ENCODE data around the gene HIBADH.

Gene HIBADH

DNA sequence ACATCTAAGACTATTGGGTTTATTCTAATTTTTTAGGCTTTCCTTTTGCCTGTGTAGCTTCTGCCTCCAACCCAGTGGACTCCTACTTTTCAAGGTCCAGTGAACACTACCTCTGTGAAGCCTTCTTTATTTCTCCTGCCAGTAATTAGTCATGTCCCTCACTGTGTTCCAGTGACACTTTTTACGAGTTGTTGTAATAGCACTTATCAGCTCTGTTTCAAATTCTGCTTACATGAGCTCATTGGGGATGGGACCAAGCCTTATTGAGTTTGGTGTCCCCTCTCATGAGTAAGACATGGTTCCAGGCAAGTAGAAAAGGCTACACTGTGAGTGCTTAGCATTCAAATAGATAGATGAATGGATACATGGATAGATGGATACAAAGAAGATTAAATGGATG lies 184.6 kb downstream of the HIBADH start (continued):
- TF ChIP-seq, protein P1, sequence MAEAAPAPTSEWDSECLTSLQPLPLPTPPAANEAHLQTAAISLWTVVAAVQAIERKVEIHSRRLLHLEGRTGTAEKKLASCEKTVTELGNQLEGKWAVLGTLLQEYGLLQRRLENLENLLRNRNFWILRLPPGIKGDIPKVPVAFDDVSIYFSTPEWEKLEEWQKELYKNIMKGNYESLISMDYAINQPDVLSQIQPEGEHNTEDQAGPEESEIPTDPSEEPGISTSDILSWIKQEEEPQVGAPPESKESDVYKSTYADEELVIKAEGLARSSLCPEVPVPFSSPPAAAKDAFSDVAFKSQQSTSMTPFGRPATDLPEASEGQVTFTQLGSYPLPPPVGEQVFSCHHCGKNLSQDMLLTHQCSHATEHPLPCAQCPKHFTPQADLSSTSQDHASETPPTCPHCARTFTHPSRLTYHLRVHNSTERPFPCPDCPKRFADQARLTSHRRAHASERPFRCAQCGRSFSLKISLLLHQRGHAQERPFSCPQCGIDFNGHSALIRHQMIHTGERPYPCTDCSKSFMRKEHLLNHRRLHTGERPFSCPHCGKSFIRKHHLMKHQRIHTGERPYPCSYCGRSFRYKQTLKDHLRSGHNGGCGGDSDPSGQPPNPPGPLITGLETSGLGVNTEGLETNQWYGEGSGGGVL (tag by site-specific recombination; IDR thresholded peaks at IDR 0.05): no peak
- TF ChIP-seq ZNF223 (tag by site-specific recombination; IDR thresholded peaks at IDR 0.05) (no peak), ZNF155 (tag by site-specific recombination; IDR thresholded peaks at IDR 0.05) (no peak), ZNF37A (tag by site-specific recombination; IDR thresholded peaks at IDR 0.05) (no peak), ZNF768 (tag by site-specific recombination; IDR thresholded peaks at IDR 0.05) (no peak), BCL11B (tag by site-specific recombination; IDR thresholded peaks at IDR 0.05; ENCODE audit: low read depth) (no peak), ZNF221 (tag by site-specific recombination; IDR thresholded peaks at IDR 0.05; ENCODE audit: borderline replicate concordance) (no peak), ZNF426 (tag by site-specific recombination; IDR thresholded peaks at IDR 0.05) (no peak), GLI2 (tag by site-specific recombination; IDR thresholded peaks at IDR 0.05; ENCODE audit: borderline replicate concordance, low read depth) (no peak), TCF7L2 (IDR thresholded peaks at IDR 0.05; ENCODE audit: borderline replicate concordance, low read depth, low read length) (no peak), ZNF391 (tag by site-specific recombination; IDR thresholded peaks at IDR 0.05; ENCODE audit: borderline replicate concordance, low read depth) (no peak), ZNF776 (tag by site-specific recombination; IDR thresholded peaks at IDR 0.05; ENCODE audit: borderline replicate concordance) (no peak), ZNF549 (tag by site-specific recombination; IDR thresholded peaks at IDR 0.05) (no peak), ZNF274 (IDR thresholded peaks at IDR 0.05; ENCODE audit: low read length) (no peak), ZNF274 (tag by site-specific recombination; IDR thresholded peaks at IDR 0.05; ENCODE audit: borderline replicate concordance) (no peak), ZNF791 (tag by site-specific recombination; IDR thresholded peaks at IDR 0.05) (no peak), GLIS2 (tag by site-specific recombination; IDR thresholded peaks at IDR 0.05) (no peak), ZNF623 (tag by site-specific recombination; IDR thresholded peaks at IDR 0.05) (no peak), ZIC2 (tag by site-specific recombination; IDR thresholded peaks at IDR 0.05) (no peak), ZNF266 (tag by site-specific recombination; IDR thresholded peaks at IDR 0.05; ENCODE audit: low read depth) (no peak), ZNF629 (tag by site-specific recombination; IDR thresholded peaks at IDR 0.05) (peak; percentile 31; the same call in 1 of the 2 replicates), ZNF24 (tag by site-specific recombination; IDR thresholded peaks at IDR 0.05) (no peak), ZBTB7A (tag by site-specific recombination; IDR thresholded peaks at IDR 0.05; ENCODE audit: low read depth) (no peak), ZNF146 (tag by site-specific recombination; IDR thresholded peaks at IDR 0.05) (no peak), ZNF324 (tag by site-specific recombination; IDR thresholded peaks at IDR 0.05) (no peak), ZNF626 (tag by site-specific recombination; IDR thresholded peaks at IDR 0.05) (no peak), ZNF211 (tag by site-specific recombination; IDR thresholded peaks at IDR 0.05; ENCODE audit: low read depth) (no peak), ZNF175 (tag by site-specific recombination; IDR thresholded peaks at IDR 0.05) (no peak), ZFP3 (tag by site-specific recombination; IDR thresholded peaks at IDR 0.05; ENCODE audit: low read depth) (no peak), FEZF1 (tag by site-specific recombination; IDR thresholded peaks at IDR 0.05) (peak; percentile 52), ZNF121 (tag by site-specific recombination; IDR thresholded peaks at IDR 0.05) (no peak), ZNF354C (tag by site-specific recombination; IDR thresholded peaks at IDR 0.05; ENCODE audit: borderline replicate concordance, low read depth) (no peak), GLI4 (tag by site-specific recombination; IDR thresholded peaks at IDR 0.05) (no peak), SP2 (tag by site-specific recombination; IDR thresholded peaks at IDR 0.05) (no peak)
- TF ChIP-seq, protein P2, sequence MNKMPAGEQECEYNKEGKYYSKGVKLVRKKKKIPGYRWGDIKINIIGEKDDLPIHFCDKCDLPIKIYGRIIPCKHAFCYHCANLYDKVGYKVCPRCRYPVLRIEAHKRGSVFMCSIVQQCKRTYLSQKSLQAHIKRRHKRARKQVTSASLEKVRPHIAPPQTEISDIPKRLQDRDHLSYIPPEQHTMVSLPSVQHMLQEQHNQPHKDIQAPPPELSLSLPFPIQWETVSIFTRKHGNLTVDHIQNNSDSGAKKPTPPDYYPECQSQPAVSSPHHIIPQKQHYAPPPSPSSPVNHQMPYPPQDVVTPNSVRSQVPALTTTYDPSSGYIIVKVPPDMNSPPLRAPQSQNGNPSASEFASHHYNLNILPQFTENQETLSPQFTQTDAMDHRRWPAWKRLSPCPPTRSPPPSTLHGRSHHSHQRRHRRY (tag by site-specific recombination; IDR thresholded peaks at IDR 0.05): no peak
- TF ChIP-seq, protein P3, sequence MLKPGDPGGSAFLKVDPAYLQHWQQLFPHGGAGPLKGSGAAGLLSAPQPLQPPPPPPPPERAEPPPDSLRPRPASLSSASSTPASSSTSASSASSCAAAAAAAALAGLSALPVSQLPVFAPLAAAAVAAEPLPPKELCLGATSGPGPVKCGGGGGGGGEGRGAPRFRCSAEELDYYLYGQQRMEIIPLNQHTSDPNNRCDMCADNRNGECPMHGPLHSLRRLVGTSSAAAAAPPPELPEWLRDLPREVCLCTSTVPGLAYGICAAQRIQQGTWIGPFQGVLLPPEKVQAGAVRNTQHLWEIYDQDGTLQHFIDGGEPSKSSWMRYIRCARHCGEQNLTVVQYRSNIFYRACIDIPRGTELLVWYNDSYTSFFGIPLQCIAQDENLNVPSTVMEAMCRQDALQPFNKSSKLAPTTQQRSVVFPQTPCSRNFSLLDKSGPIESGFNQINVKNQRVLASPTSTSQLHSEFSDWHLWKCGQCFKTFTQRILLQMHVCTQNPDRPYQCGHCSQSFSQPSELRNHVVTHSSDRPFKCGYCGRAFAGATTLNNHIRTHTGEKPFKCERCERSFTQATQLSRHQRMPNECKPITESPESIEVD (tag by site-specific recombination; IDR thresholded peaks at IDR 0.05): peak; percentile 49; the same call in 1 of the 2 replicates
- TF ChIP-seq, protein P4, sequence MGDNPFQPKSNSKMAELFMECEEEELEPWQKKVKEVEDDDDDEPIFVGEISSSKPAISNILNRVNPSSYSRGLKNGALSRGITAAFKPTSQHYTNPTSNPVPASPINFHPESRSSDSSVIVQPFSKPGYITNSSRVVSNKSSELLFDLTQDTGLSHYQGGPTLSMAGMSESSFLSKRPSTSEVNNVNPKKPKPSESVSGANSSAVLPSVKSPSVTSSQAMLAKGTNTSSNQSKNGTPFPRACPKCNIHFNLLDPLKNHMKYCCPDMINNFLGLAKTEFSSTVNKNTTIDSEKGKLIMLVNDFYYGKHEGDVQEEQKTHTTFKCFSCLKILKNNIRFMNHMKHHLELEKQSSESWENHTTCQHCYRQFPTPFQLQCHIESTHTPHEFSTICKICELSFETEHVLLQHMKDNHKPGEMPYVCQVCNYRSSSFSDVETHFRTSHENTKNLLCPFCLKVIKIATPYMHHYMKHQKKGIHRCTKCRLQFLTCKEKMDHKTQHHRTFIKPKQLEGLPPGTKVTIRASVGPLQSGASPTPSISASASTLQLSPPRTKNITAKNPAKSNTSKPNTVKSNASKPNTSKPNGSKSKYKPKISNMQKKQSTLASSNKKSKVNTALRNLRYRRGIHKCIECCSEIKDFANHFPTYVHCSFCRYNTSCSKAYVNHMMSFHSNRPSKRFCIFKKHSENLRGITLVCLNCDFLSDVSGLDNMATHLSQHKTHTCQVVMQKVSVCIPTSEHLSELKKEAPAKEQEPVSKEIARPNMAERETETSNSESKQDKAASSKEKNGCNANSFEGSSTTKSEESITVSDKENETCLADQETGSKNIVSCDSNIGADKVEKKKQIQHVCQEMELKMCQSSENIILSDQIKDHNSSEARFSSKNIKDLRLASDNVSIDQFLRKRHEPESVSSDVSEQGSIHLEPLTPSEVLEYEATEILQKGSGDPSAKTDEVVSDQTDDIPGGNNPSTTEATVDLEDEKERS (tag by site-specific recombination; IDR thresholded peaks at IDR 0.05): no peak

All from HEK293 (cell line).